T1000 (cell line): ENCODE measurements around the gene MLH3.

Experiments
- DNase-seq: peaks from one replicate; lab custom pipeline; 2025; ENCODE audit warnings: mixed read lengths; lab: John Stamatoyannopoulos, UW

The MLH3 gene

GRCh38 chr14:75066691-75067090 is 15.4 kb upstream of the MLH3 start:
- DNase-seq, result no peak

- no peak for DNase-seq
Observed at GRCh38 chr14:75064205-75064567, 12.9 kb upstream of the MLH3 start.

- peak; percentile 90 for DNase-seq
Observed at GRCh38 chr14:75063491-75064204, 12.4 kb upstream of the MLH3 start, which contains the start of gene ACYP1. Gene ACYP1 (minus strand): TSS chr14:75064024. CDS start chr14:75063553, 471 bp downstream.

GRCh38 chr14:75063013-75063412 is 11.7 kb upstream of the MLH3 start:
- no peak for DNase-seq

GRCh38 chr14:75060420-75060819 is 9.2 kb upstream of the MLH3 start:
- no peak for DNase-seq

GRCh38 chr14:75059642-75060041 is 8.4 kb upstream of the MLH3 start:
- no peak for DNase-seq

GRCh38 chr14:75054421-75054820 is 3.2 kb upstream of the MLH3 start:
- no peak for DNase-seq

- DNase-seq, result no peak
Observed at GRCh38 chr14:75053396-75054291, 2.4 kb upstream of the MLH3 start.

GRCh38 chr14:75051556-75051899 is 261 bp upstream of the MLH3 start:
- DNase-seq, result no peak

- no peak for DNase-seq
Observed at GRCh38 chr14:75049731-75050201, 1.5 kb downstream of the MLH3 start.

GRCh38 chr14:75049136-75049535 is 2.1 kb downstream of the MLH3 start:
- DNase-seq, result no peak

- no peak for DNase-seq
Observed at GRCh38 chr14:75048101-75048500, 3.2 kb downstream of the MLH3 start.

GRCh38 chr14:75047506-75047905 is 3.8 kb downstream of the MLH3 start:
- no peak for DNase-seq

GRCh38 chr14:75046899-75047298 is 4.4 kb downstream of the MLH3 start:
- DNase-seq, result no peak

- no peak for DNase-seq
Observed at GRCh38 chr14:75046275-75046674, 5.0 kb downstream of the MLH3 start.

GRCh38 chr14:75044752-75045151 is 6.5 kb downstream of the MLH3 start:
- DNase-seq, result no peak

GRCh38 chr14:75044322-75044721 is 6.9 kb downstream of the MLH3 start:
- DNase-seq, result no peak

- no peak for DNase-seq
Observed at GRCh38 chr14:75042035-75042434, 9.2 kb downstream of the MLH3 start.

GRCh38 chr14:75041613-75042012 is 9.7 kb downstream of the MLH3 start:
- no peak for DNase-seq

- no peak for DNase-seq
Observed at GRCh38 chr14:75040959-75041358, 10.3 kb downstream of the MLH3 start.

GRCh38 chr14:75040507-75040906 is 10.8 kb downstream of the MLH3 start:
- DNase-seq, result no peak

GRCh38 chr14:75032939-75033338 is 18.3 kb downstream of the MLH3 start:
- DNase-seq, result no peak

GRCh38 chr14:75030147-75030546 is 21.1 kb downstream of the MLH3 start:
- DNase-seq, result no peak
